Kidney capillary endothelial cell (primary cell): ENCODE results near the gene KCNMB2.

Experiments used
- DNase-seq: peaks from one replicate; pipeline ENCODE4 v3.0.0-alpha.2; 2018; ENCODE audit warnings: low spot score

KCNMB2 gene

DNA sequence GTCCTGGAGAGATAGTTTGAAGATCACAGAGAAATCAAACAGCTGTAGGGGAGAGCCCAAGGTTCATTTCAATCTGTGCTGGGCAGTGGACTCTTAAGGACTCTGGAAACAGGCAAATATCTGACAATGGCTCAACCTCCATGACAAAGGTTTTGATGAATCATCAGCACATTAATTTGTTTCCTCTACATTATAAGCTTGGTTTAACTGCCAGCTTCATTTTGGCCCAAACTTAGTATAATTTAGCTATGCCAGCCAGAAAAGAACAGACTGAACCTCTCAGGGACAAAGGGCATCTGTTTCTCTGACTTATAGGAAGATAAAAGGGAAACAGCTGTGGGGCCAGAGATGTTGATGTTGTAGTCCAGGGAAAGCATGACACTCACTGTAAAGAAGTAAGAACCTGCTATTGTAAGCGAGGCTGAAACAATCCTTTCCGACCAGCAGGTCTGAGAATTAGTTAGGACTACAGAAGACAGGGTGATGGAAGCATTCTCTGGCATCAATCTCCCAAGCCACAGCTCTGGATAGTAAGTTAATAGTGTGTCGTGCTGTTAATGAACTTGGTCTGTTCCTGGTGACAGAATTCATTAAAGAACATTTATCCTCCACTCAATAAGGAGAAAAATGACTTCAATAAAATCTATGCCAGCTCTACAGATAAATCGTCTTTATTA is 110.1 kb downstream of the KCNMB2 start:
- DNase-seq = peak; percentile 20

DNA sequence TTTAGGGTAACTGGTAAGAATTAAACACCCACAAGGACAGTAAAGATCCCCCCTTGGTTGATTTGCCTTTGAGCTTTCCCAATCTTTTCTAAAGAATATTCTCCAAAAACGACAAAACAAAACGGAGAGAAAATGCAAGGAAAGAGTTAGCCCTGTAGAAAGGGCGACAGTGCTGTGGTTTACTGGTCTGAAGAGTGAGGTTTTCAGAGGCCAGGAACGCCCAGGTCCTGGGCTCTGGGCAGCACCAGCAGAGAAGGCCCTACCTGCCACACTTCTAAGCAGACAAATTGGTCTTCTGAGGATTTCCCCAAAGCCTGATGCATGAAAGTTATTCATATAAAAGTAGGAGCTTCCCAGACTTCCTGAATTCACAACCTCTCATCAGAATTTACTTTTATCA is 119.3 kb downstream of the KCNMB2 start:
- no peak for DNase-seq

DNA sequence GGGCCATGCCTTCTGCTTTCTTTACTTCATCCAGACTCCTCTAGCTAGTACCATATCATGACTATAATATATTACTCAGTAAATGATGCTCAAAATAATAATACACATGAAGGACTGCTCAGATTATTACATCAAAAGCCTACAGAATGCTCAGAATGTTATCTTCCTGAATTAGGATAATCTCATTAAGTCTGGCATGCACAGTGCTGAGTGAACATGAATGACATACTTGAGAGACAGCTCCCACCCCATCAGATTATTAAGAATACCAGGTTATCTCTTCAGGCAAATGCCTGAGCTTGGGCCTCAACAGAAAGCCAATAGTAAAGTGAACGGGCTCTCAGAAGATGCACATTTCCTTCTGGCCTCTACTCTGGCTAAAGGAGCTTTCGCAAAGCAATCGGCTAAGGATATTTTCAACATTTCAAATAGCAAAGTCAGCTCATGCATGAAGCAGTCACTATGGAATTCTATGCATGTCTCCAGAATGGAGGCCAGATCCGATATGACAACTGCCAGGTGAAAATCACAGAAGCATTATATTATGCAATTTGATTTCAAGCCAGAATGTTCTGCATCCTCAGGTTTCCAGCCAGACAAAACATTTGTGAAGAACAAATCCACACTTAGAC is 122.6 kb downstream of the KCNMB2 start:
- no peak for DNase-seq

DNA sequence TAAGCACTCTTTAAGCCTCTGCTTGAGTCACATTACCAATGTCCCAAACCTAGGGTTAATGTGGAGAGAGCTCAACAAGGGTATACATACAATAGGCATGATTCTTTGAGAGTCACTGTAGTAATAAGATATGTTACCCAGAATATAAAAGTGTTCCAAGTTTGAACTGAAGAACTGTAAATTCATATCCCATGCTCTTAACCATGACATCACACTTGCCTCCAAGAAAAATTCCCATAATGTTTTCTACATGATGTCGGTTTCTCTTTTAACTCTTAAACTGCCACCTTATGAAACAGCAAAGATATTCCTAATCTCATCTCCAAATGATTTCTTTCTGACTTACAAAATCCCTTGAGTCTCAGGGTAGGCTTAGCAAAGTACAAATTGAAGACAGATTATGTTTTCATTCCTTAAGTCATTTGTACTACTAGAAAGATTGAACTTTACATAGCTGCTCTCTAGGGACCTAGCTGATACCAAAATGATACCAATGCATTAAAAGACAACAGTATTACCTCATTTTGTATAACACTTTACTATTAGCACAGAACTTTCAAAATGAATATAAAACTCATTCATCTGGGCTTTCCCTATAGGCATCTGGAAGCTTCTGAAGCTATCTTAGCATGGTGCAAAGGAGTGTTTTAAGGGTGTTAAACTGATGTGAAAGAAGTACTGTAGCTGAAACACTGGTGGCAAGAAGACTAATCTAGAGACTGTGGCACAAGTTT is 127.1 kb downstream of the KCNMB2 start:
- DNase-seq = no peak

DNA sequence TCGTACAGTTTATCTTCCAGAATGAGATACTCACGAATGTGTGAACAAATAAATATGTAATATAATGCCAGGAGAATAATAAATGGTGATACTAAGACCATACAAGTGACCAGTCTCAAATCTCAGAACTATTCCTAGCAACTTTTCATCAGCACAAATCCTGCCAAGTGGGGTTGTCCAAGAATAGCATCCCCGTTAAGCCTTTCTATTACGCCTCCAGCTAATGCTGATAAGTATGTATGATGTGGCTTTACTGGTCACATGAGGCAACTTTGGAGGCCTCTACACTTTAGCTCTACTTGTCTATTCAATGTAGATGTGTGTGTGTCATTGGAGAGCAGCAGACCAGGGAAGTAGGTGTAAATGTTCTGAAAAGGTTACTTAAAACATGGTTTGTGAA is 129.5 kb downstream of the KCNMB2 start:
- DNase-seq = no peak

DNA sequence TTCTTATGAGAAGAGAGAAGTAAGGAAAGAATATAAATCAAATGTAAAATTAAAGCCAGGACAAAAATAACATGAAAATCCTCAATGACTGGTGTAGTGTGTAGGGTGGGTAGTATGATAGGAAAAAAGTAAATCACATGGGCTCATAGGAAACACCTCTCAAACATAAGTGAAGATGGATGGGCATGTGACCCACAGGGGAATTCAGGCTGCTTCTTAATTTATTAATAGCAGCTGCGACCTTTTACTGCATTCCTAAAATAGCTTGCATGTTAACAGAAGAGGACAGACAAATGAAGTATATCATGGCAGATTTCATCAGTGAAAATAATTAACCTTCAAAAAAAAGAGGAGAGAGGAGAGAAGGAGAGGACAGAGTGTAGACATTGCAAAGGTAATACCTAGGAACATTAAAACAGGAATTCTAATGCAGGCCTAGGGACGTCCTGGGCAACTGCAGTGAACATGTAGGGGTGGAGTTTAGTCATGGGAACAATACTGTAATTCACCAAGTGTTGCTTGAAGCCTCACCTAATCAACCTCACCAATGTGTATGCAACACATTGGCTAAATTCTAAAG is 132.9 kb downstream of the KCNMB2 start:
- no peak for DNase-seq

DNA sequence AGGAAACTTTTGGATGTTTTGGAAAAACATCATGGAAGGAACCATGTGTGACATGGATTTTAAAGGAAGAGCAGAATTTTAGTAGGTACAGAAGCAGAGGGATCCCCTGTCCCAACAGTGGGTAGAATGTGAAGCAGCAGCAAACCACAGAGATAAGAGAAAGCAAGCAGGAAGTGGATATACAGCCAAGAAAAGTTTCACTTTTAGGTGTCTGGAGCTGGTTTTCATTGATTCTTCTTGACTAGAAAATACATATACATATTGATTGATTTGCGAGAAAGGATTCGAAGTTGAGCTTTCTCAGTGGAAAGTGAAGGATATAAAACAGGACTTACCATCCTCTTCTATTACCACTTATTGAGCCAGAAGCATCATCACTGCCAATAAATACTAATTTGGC is 133.5 kb downstream of the KCNMB2 start:
- DNase-seq = no peak

DNA sequence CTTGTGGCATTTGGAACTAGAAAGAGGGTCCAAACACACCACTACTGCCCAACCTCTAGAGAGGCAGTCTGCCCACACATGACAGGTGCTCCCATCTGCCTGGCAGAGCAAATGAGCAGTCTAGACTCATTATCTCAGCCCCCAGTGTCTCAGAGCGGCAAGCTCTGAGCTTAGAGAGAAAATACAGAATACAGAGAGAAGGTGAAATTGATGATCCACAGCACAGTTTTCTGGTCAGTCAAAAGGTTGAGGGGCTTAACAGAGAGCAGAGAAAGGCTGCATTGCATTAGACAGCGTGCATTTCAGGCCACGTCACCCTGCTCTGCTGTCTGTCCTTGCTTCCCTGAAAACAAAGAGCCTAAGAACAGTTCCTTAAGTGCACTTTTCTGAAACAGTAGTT is 135.1 kb downstream of the KCNMB2 start:
- DNase-seq = no peak

DNA sequence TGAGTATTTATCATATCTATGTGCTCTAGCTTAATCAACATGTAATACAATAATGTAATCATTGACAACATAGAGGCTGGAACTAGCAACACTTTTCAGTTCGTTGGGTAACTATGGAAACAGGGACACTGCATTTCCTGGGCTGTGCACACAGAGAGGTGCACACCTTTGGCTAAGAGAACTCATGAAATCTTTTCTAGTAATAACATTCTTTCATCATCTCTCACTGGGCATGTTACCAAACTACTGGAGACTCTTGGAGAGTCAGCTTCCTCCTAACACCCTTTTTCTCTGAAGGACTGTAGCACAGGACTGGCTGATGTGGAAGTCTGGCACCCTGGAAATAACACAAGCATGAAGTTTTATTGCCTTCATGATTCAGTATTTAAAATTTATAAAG is 135.6 kb downstream of the KCNMB2 start:
- DNase-seq = no peak

DNA sequence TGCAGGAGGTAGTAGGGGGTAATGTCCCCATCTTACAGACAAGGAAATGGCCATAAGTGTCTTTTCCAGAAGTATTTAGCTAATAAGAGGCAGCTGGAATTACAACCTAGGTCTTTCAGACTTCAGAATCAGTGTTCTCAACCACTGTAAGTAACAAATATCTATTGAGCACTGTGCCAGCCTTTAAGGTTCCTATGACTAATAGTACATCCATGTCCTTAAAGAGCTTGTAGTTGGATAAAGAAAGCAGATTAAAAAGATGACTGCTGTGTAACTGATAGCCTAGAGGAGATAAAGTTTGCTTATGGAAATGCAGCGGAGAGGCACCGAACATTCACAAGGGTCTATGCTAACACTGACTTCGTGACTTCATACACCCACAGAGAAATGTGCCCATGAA is 136.0 kb downstream of the KCNMB2 start:
- no peak for DNase-seq

DNA sequence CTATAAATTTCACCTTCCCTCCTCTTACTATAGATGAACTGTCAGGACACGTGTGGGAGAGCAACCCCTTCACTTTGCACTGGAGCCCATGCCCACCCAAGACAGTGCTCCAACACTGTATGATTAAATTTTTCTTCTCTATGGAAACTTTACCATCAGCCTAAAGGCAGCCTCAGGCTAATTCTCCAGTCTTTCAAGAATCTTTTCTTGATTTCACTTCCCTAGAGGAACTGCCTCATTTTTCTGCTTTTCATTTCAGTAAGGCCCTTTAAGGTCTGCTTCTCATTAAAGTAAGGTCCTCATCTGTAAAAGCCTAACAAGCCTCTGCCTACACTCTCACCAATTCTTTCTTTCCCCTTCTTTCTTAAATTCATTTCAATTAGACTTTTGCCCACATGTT is 137.3 kb downstream of the KCNMB2 start:
- DNase-seq = no peak

DNA sequence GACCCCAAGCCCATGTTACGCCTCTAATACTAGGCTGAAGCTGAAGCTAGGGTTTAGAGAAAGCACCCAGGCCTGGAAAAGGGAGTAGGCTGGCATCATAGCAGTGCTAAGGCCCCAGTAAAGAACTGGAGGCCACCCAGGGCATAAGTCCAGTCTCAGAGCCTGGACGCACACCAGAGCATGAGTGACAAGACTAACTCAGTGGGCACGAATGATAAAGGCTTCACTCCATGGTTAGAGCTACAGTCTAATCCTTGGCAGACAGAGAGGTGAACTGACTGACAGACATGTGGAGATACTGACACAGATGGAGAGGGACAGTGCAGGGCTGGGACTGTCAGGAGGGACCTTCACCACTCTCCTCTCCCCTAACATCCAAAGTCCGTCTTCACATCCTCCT is 139.8 kb downstream of the KCNMB2 start:
- no peak for DNase-seq

DNA sequence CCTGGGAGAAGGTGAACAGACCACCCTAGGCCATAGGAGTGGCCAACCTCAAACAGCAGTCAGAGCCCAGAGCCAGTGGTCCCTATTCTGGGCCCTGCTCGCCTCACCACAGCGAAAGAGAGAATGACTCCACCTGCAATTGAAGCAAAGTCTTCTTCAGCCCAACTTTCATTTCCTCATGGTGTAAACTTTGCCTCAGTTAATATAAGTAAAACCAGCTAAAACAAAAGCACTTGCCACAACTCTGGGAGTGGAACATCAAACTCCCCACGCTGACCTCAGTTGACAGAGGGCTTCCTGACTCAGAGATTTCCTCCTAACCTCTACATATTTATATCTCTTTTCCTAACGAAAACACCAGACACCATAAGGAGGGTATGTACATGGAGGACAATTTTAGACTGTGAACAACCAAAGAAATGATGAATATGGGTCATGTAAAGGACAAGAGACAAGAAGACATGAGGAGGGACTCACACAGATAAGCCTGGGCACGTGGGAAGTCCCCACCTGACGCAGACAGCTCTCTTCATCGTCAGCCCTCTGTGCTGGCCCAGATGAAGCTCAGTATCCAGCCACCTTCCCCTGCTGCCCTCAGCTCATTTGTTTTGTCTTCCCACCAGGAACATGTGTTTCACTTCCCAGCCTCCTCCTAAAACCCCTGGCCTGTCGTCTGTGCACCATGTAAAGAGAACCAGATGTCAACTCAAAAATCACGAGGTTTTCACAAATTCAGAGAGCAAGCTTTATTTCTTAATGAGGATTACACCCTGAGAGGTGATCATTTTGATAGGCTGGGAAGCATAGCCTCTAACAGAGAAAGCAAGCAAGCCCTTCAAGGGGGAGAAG is 140.9 kb downstream of the KCNMB2 start:
- no peak for DNase-seq

DNA sequence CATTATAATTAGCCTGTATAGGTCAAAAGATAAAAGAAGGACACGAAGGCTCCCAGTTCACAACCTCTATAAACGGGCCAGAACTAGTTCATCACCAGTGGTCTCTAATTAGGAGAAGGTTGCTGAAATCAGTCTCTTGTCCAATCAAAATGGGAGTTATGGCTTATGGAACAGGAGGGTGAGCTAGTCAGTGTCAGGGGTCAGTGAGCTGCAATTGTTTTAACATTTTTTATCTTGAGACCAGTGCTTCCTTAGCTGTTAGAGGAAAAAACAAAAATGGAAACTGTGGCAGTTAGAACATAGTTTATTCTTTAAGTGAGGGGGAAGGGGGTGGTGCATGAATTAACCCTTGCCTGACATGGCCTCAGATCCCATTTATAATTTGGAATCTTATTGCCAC is 141.7 kb downstream of the KCNMB2 start:
- DNase-seq = no peak

DNA sequence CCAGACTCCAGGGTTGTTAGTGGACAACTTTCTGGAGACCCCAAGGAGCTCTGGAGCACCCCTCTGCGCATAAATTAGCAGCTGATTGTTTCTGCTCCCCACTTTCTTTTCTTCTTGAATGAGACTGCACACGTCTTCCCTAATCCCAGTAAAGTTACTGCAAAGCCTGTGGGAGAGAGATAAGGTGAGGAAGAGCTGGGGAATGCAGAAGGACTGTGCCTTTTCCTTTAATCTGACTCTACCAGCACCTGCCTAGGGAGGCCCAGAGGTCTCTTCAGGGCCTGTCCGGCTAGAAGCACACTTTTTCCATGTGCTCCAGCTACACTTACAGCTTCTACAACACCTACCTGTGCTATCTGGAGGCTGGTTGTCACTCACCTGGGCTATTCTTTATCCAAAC is 143.8 kb downstream of the KCNMB2 start:
- no peak for DNase-seq

DNA sequence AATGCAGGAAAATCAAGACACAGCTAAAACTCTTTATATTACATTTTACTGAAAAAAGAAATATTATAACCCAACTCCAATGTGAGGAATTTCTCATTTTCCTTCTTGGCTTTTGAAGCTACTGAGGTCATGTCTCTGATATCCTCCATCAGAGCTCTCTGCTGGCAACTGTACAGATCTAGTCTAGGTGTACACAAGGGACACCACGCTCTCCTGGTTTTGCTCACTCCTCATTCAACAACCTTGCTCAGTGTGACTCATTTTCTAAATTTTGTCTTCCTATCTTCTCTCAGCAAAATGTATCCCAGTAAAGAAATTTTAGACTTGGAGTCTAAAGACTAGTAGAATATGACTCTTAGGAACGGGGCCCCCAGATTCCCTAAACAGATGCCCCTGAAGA is 144.3 kb downstream of the KCNMB2 start:
- no peak for DNase-seq

DNA sequence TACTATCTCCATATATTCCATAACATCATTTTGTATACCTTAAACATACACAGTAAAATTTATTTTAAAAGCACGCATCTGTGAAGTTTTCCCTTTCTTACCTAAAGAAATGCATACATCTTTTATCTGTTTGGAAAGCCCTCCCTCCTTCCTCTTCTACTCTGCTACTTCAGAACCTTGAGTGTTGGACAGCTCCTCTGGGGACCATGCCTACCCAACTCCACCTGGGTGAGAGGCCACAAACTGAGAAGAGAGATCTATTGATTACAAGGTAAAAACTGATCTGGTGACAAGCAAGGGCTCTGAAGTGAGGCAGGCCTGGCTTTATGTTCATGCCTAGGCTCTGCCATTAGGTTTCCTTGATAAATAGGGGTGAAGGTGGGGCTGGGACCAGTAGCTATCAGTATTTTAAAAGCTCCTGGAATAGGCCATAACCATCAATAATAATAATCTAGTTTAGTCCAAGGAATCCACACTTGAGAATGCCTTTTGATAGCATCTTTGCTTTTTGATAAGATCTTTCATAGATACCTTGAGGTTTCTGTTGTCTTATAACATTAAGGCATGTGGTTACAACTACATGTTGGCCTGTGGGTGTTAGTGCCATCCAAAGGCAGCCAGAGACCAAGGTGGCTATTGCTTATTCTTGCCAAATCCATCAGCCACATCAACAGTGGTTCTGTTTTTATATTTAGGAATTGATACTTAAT is 148.8 kb downstream of the KCNMB2 start:
- no peak for DNase-seq

DNA sequence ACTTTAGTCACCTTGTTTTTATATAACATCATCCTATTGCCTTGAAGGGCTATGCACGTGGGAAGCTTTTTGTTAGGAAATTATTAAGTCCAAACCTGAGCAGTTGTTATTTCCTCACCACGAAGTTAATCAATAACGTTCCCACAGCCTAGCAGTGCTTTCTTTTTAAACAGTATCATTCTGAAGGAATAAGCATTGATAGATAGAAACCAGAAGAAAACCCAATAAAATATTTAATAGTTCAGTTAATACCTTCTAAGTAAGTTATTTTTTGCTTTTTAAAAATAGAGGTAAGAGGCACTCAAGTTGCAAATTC is 149.3 kb downstream of the KCNMB2 start:
- no peak for DNase-seq

DNA sequence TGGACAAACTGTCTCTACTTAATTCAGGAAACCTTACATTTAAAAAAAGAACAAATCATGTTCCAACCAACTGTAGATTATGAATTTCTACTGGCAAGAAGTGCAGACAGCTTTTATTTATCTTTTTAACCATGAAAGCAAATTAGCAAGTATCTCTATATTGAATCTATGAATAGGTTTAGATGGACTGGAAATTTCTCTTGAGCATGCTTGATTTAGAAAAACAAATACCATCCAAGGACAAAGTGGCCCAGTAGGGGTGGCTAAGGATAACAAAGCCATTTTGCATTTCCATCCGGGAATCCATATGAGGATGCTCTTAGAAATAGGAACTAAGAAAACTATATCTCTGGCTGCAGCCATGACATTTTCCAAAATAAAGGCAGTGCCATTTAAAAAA is 150.6 kb downstream of the KCNMB2 start:
- DNase-seq = no peak

DNA sequence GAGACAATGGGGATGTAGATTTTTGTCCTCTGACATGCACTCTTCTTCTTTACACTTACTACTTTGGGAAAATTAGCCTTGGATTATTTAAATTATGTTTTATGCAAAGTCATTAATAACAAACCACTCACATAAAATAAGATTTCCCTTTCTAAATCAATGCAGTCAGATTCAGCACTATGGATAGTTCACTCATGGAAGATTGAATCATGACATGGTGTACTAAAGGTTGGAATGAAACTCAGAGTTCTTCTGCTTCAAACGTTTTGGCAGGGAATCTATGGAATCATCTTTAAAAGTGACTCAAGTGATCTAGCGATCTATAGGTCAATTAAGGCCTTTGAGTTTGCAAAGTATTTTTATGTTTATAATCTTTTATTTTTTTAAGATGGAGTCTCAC is 154.3 kb downstream of the KCNMB2 start:
- DNase-seq = no peak

DNA sequence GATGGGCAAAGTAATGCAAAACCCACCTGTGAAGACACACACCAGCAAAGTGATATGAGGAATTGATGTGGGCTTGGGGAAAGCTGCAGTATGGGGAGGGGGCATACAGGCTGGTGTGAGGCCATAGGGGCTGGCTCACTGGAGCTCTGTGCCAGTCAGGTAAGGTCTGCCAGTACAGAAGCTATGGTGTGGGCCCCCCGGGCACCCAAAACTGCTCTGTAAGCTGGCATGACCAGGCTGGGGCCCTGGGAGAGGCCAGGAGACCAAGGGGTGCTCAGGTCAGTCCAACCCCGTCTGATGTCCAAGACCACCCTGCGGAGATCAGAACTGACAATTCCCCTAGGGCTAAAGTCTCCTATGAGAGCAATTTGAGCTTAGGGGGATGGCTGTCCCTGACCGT is 163.1 kb downstream of the KCNMB2 start:
- DNase-seq = no peak

DNA sequence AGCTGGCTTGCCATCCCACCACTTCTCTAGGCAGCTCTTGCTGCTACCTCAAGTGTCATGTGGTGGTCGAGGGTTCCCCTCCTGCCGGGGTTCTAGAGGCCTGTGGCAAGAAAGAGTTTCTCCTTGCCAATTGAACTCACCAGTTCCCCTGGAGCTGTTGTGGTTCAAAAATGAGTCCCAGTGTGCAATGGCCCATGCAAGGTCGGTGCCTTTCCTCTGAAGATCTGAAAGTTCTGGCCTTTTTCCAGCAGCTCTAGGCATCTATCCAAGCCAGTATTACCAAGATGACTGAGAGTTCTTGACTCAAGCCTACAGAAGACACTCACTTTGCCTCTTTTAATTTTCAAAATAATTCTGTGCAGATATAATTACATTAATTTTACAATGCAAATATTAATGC is 163.6 kb downstream of the KCNMB2 start:
- no peak for DNase-seq
